IMR-90 (cell line): ENCODE measurements around the gene GABRD. TPM values are rescaled to one million over a fixed set of nuclear protein-coding genes. Genes with fewer than 3 reads are reported as not detected.

ENCODE experiments used
- ATAC-seq: fragments of 200-7000 bp; cut with Tn5 transposase; 2 replicates; pipeline ENCODE4 v1.9.1; 2020; ENCODE audit warnings: low read depth, mild to moderate bottlenecking, moderate library complexity
- BruUV-seq: library from RNA; stranded (reverse); fragments of 400-500 nt; replicated peaks from 2 replicates; lab custom pipeline; 2021; lab: Mats Ljungman, UMichigan
- CTCF ChIA-PET: fragments of 300-600 bp; formaldehyde crosslinking; extraction: SDS; loops from one replicate; lab custom pipeline; 2021; ENCODE audit warnings: antibody characterized with exemption; lab: Yijun Ruan, JAX
- POLR2A ChIA-PET: fragments of 300-600 bp; sonication (Branson Sonifier 250); formaldehyde crosslinking; loops from one replicate; lab custom pipeline; 2022; ENCODE audit warnings: antibody characterized with exemption; ENCODE audit not compliant: unreplicated experiment; lab: Charles Lee
- DNase-seq: peaks from one replicate; pipeline ENCODE4 v3.0.0; 2013
- H2AFZ ChIP-seq: replicated peaks from 2 replicates; pipeline ENCODE3; 2013; ENCODE audit warnings: low read length, mild to moderate bottlenecking; ENCODE audit not compliant: poor library complexity
- H2AK5ac ChIP-seq: 2 replicates; pipeline ENCODE4 v1.6.1; 2013; ENCODE audit warnings: low read depth, low read length, inconsistent platforms
- H2AK9ac ChIP-seq: replicated peaks from 2 replicates; pipeline ENCODE3; 2013; ENCODE audit warnings: mild to moderate bottlenecking, low read depth, low read length, moderate library complexity; ENCODE audit not compliant: poor library complexity
- H2BK120ac ChIP-seq: 2 replicates; pipeline ENCODE4 v1.6.1; 2013; ENCODE audit warnings: low read depth, low read length, inconsistent platforms
- H2BK15ac ChIP-seq: 3 replicates; pipeline ENCODE4 v1.6.1; 2013; ENCODE audit warnings: low read depth, low read length, inconsistent platforms
- H2BK20ac ChIP-seq: 2 replicates; pipeline ENCODE4 v1.6.1; 2013; ENCODE audit warnings: low read depth, mild to moderate bottlenecking, inconsistent platforms, low read length, moderate library complexity
- H2BK5ac ChIP-seq: 2 replicates; pipeline ENCODE4 v1.6.1; 2013; ENCODE audit warnings: mild to moderate bottlenecking, low read depth, low read length, inconsistent platforms; ENCODE audit not compliant: poor library complexity, severe bottlenecking
- H3K14ac ChIP-seq: replicated peaks from 2 replicates; pipeline ENCODE4 v1.6.1; 2013; ENCODE audit warnings: low read depth, low read length, inconsistent platforms
- H3K18ac ChIP-seq: 2 replicates; pipeline ENCODE4 v1.6.1; 2013; ENCODE audit warnings: low read depth, low read length, control low read depth
- H3K23ac ChIP-seq: 2 replicates; pipeline ENCODE4 v1.6.1; 2013; ENCODE audit warnings: low read depth, low read length, inconsistent platforms
- H3K27ac ChIP-seq: 2 replicates; pipeline ENCODE4 v1.5.1; 2013; ENCODE audit warnings: mild to moderate bottlenecking, control low read depth, low read length; ENCODE audit not compliant: insufficient read depth
- H3K27me3 ChIP-seq: 2 replicates; pipeline ENCODE4 v1.6.1; 2013; ENCODE audit warnings: low read length; ENCODE audit not compliant: control insufficient read depth, insufficient read depth
- H3K36me3 ChIP-seq: 2 replicates; pipeline ENCODE4 v1.6.1; 2013; ENCODE audit warnings: low read length, mixed read lengths; ENCODE audit not compliant: control insufficient read depth, insufficient read depth
- H3K4ac ChIP-seq: 2 replicates; pipeline ENCODE4 v1.6.1; 2013; ENCODE audit warnings: low read depth, low read length, inconsistent platforms
- H3K4me1 ChIP-seq: 2 replicates; pipeline ENCODE4 v1.6.1; 2013; ENCODE audit warnings: low read length, mixed read lengths; ENCODE audit not compliant: control insufficient read depth, insufficient read depth
- H3K4me2 ChIP-seq: 2 replicates; pipeline ENCODE4 v1.6.1; 2013; ENCODE audit warnings: low read depth, mild to moderate bottlenecking, control low read depth, low read length, moderate library complexity
- H3K4me3 ChIP-seq: 2 replicates; pipeline ENCODE4 v1.5.1; 2013; ENCODE audit warnings: low read depth, mild to moderate bottlenecking, control low read depth, low read length, moderate library complexity; ENCODE audit not compliant: insufficient read depth
- H3K56ac ChIP-seq: 2 replicates; pipeline ENCODE4 v1.6.1; 2013; ENCODE audit warnings: low read length, inconsistent platforms; ENCODE audit not compliant: insufficient read depth; ENCODE audit errors: extremely low read depth
- H3K79me1 ChIP-seq, 2 experiments: 2 replicates each; pipeline ENCODE4 v1.6.1; 2013; ENCODE audit warnings: low read length in 2 of 2, inconsistent platforms in 1 of 2, low read depth in 1 of 2
- H3K9ac ChIP-seq: 2 replicates; pipeline ENCODE4 v1.6.1; 2013; ENCODE audit warnings: low read depth, low read length, control low read depth
- H3K9me1 ChIP-seq: 2 replicates; pipeline ENCODE4 v1.6.1; 2013; ENCODE audit warnings: low read length, inconsistent platforms; ENCODE audit not compliant: insufficient read depth
- H3K9me3 ChIP-seq: 2 replicates; pipeline ENCODE4 v1.6.1; 2013; ENCODE audit warnings: low read length; ENCODE audit not compliant: control insufficient read depth, insufficient read depth
- H4K20me1 ChIP-seq: 2 replicates; pipeline ENCODE4 v1.6.1; 2013; ENCODE audit warnings: low read length, inconsistent platforms; ENCODE audit not compliant: insufficient read depth
- H4K5ac ChIP-seq: 2 replicates; pipeline ENCODE4 v1.6.1; 2013; ENCODE audit warnings: mild to moderate bottlenecking, low read depth, low read length, control low read depth
- H4K8ac ChIP-seq, 2 experiments: 2 replicates each; pipeline ENCODE4 v1.6.1; 2013; ENCODE audit warnings: low read depth in 2 of 2, low read length in 2 of 2, control low read depth in 1 of 2, inconsistent platforms in 1 of 2
- H4K91ac ChIP-seq: 2 replicates; pipeline ENCODE4 v1.6.1; 2013; ENCODE audit warnings: low read depth, low read length, inconsistent platforms; ENCODE audit not compliant: insufficient read depth
- BHLHE40 ChIP-seq: fragments of 150-350 bp; IDR thresholded peaks from 2 replicates; pipeline ENCODE4 v1.6.1; 2016; ENCODE audit warnings: mild to moderate bottlenecking, low read depth, low read length
- CEBPB ChIP-seq: IDR thresholded peaks from 2 replicates; pipeline ENCODE4 v1.6.1; 2012; ENCODE audit warnings: low read depth, low read length, improper control_type of control experiment
- CHD1 ChIP-seq: IDR thresholded peaks from 2 replicates; pipeline ENCODE4 v1.6.1; 2012; ENCODE audit warnings: low read depth, low read length, improper control_type of control experiment
- FOS ChIP-seq: fragments of 150-350 bp; IDR thresholded peaks from 2 replicates; pipeline ENCODE4 v1.6.1; 2016; ENCODE audit warnings: low read depth, low read length
- MAFK ChIP-seq: IDR thresholded peaks from 2 replicates; pipeline ENCODE4 v1.6.1; 2012; ENCODE audit warnings: low read depth, low read length, improper control_type of control experiment
- MAZ ChIP-seq: IDR thresholded peaks from 2 replicates; pipeline ENCODE4 v1.6.1; 2012; ENCODE audit warnings: low read depth, mild to moderate bottlenecking, low read length, improper control_type of control experiment, moderate library complexity, borderline replicate concordance
- MXI1 ChIP-seq: IDR thresholded peaks from 2 replicates; pipeline ENCODE4 v1.6.1; 2012; ENCODE audit warnings: low read depth, mild to moderate bottlenecking, low read length, moderate library complexity, borderline replicate concordance
- NFE2L2 ChIP-seq: fragments of 150-350 bp; IDR thresholded peaks from 2 replicates; pipeline ENCODE4 v1.6.1; 2016; ENCODE audit warnings: low read depth, mild to moderate bottlenecking, low read length
- POLR2A ChIP-seq: IDR thresholded peaks from 2 replicates; pipeline ENCODE4 v1.6.1; 2012; ENCODE audit warnings: mild to moderate bottlenecking, low read depth, low read length
- RAD21 ChIP-seq: IDR thresholded peaks from 2 replicates; pipeline ENCODE4 v1.6.1; 2012; ENCODE audit warnings: low read length, improper control_type of control experiment
- RCOR1 ChIP-seq: IDR thresholded peaks from 2 replicates; pipeline ENCODE4 v1.6.1; 2012; ENCODE audit warnings: mild to moderate bottlenecking, low read length, improper control_type of control experiment; ENCODE audit not compliant: insufficient replicate concordance
- RFX5 ChIP-seq: IDR thresholded peaks from 2 replicates; pipeline ENCODE4 v1.8.0; 2012; ENCODE audit warnings: low read depth, mild to moderate bottlenecking, low read length, moderate library complexity
- WGBS, 2 experiments: methylation state at CpG; one replicate each; pipeline versions ENCODE4 v1.1.5 to v1.1.7; 2013; ENCODE audit warnings: missing lambda C conversion rate in 2 of 2; ENCODE audit not compliant: insufficient read length in 1 of 2; ENCODE audit errors: extremely low coverage in 2 of 2; 5-methylcytosine and 5-hydroxymethylcytosine counted together
- dilution Hi-C: fragments of 300-500 bp; cut with HindIII; formaldehyde crosslinking; loops from one replicate; pipeline ENCODE4 v1.14.3; 2018; ENCODE audit warnings: low sequenced_read_pairs; ENCODE audit not compliant: unreplicated experiment
- in situ Hi-C: fragments of 300-500 bp; cut with MboI; formaldehyde crosslinking; loops from 3 replicates; pipeline ENCODE4 v1.14.3; 2019; ENCODE audit warnings: low sequenced_read_pairs, inconsistent platforms, mixed read lengths
- intact Hi-C: fragments of 100-400 bp; cut with micrococcal nuclease; formaldehyde crosslinking; loops from 2 replicates; pipeline ENCODE4 v1.10.0; 2022
- polyA plus RNA-seq, 3 experiments: library from polyadenylated mRNA; depleted of rRNA; stranded (reverse); fragments of >200 nt; gene quantifications; 2 replicates each; pipeline ENCODE4 v1.2.3, GENCODE V29; 2012; ENCODE audit warnings: low replicate concordance in 1 of 3
- total RNA-seq: library from RNA; depleted of rRNA; stranded (reverse); fragments of >200 nt; gene quantifications from 2 replicates; pipeline ENCODE4 v1.2.3, GENCODE V29; 2012
- TF ChIP-seq, protein P1 (sequence below): conservative IDR thresholded peaks from 2 replicates; pipeline ENCODE4 v1.5.1; 2012; ENCODE audit warnings: mild to moderate bottlenecking, low read depth, low read length, improper control_type of control experiment
- TF ChIP-seq, protein P2 (sequence below): fragments of 150-350 bp; IDR thresholded peaks from 2 replicates; pipeline ENCODE4 v1.6.1; 2016; ENCODE audit warnings: low read depth, mild to moderate bottlenecking, low read length, moderate library complexity, borderline replicate concordance
- TF ChIP-seq, protein P3 (sequence below): fragments of 150-350 bp; IDR thresholded peaks from 2 replicates; pipeline ENCODE4 v1.6.1; 2017; ENCODE audit warnings: mild to moderate bottlenecking, antibody characterized with exemption, low read length, low read depth

GABRD gene
- total and polyA plus RNA-seq, 2 of the 4 experiments (the other 2 are of a cell fraction) = not detected

DNA sequence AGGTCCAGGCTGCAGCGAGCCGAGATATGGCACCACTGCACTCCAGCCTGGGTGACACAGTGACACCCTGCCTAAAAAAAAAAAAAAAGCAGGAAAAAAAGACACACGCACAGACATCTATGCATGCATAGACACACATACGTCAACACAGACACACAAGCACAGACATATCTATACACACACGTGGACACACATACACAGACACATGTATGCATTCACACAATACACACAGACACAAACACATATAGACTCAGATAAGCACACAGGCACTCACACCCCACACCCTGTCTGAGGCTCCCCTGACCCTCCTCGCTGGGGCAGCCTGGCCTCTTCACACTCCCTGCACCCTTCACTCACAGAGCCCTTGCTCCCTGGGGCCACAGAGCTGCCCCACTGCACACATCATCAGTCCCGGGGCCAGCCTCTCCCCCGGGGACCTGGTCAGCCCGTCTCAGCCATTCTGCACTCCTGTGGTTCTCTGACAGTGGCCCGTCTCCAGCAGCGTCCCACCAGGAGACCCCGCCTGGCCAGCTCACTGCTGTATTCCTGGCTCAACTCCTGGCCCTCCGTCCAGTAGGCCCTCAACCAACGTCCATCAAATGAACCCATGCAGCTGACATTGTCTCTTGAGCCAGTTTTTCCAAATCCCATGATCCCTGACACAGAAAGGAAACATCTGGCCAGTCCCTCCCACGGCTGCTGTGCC, 26.5 kb downstream of the GABRD start:
- Histone ChIP-seq H3K56ac (no peak overlapping the region), H2BK15ac (no peak overlapping the region), H4K20me1 (no peaks in the 10 kb centered on the region; the same call in 1 of the 2 replicates), H3K4me3 (no peak overlapping the region), H3K9me3 (no peaks in the 10 kb centered on the region; the same call in 1 of the 2 replicates), H3K4me1 (peaks cover 2% of the 10 kb centered on the region; the same call in 1 of the 2 replicates), H4K91ac (no peak overlapping the region), H3K36me3 (no peaks in the 10 kb centered on the region), H2AK9ac (peak overlapping the region; percentile 28), H3K27ac (no peak overlapping the region), H3K27me3 (peaks cover 49% of the 10 kb centered on the region), H3K14ac (no peak overlapping the region), H2BK120ac (no peak overlapping the region), H3K79me1 (no peaks in the 10 kb centered on the region), H3K23ac (no peak overlapping the region), H3K18ac (no peak overlapping the region), H3K4ac (no peak overlapping the region), H2AFZ (peak overlapping the region; percentile 43), H2AK5ac (no peak overlapping the region), H2BK5ac (no peak overlapping the region), H3K4me2 (no peak overlapping the region), H2BK20ac (no peak overlapping the region), H4K8ac (no peak overlapping the region), H3K9ac (no peak overlapping the region), H4K5ac (no peak overlapping the region), H3K9me1 (no peaks in the 10 kb centered on the region)
- ChIA-PET CTCF (interaction anchor here (1.1 to 2.4 kb wide), 10 partner anchors 8 to 140 kb away, joined by 3 to 10 read pairs (median 4); no protein-coding TSS in a partner anchor), POLR2A (no interaction called here)
- dilution Hi-C loops (no loop called here), in situ Hi-C loops (loop anchor here (10.0 kb wide), 1 partner anchor 91 kb away; no protein-coding TSS in a partner anchor), intact Hi-C loops (loop anchor here (1.0 to 5.0 kb wide), 2 partner anchors 83 to 101 kb away; no protein-coding TSS in a partner anchor)
- peak; percentile 10 for DNase-seq
- ATAC-seq = no peak
- 44% methylated on average over 10 of the region's 15 CpGs; no CpG with 5 or more reads in 1 of the 2 experiments for WGBS, 2 experiments
- no TSS peak for BruUV-seq
- TF ChIP-seq MAZ = no peak
- no peak for TF ChIP-seq MAFK
- no peak for TF ChIP-seq RFX5
- TF ChIP-seq FOS = no peak
- no peak for TF ChIP-seq CHD1
- TF ChIP-seq RAD21 = no peak
- TF ChIP-seq MXI1 = no peak
- no peak for TF ChIP-seq BHLHE40
- TF ChIP-seq, protein P1, sequence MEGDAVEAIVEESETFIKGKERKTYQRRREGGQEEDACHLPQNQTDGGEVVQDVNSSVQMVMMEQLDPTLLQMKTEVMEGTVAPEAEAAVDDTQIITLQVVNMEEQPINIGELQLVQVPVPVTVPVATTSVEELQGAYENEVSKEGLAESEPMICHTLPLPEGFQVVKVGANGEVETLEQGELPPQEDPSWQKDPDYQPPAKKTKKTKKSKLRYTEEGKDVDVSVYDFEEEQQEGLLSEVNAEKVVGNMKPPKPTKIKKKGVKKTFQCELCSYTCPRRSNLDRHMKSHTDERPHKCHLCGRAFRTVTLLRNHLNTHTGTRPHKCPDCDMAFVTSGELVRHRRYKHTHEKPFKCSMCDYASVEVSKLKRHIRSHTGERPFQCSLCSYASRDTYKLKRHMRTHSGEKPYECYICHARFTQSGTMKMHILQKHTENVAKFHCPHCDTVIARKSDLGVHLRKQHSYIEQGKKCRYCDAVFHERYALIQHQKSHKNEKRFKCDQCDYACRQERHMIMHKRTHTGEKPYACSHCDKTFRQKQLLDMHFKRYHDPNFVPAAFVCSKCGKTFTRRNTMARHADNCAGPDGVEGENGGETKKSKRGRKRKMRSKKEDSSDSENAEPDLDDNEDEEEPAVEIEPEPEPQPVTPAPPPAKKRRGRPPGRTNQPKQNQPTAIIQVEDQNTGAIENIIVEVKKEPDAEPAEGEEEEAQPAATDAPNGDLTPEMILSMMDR = no peak
- no peak for TF ChIP-seq NFE2L2
- no peak for TF ChIP-seq CEBPB
- TF ChIP-seq, protein P2, sequence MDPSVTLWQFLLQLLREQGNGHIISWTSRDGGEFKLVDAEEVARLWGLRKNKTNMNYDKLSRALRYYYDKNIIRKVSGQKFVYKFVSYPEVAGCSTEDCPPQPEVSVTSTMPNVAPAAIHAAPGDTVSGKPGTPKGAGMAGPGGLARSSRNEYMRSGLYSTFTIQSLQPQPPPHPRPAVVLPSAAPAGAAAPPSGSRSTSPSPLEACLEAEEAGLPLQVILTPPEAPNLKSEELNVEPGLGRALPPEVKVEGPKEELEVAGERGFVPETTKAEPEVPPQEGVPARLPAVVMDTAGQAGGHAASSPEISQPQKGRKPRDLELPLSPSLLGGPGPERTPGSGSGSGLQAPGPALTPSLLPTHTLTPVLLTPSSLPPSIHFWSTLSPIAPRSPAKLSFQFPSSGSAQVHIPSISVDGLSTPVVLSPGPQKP = no peak
- TF ChIP-seq RCOR1 = no peak
- no peak for TF ChIP-seq POLR2A
- TF ChIP-seq, protein P3, sequence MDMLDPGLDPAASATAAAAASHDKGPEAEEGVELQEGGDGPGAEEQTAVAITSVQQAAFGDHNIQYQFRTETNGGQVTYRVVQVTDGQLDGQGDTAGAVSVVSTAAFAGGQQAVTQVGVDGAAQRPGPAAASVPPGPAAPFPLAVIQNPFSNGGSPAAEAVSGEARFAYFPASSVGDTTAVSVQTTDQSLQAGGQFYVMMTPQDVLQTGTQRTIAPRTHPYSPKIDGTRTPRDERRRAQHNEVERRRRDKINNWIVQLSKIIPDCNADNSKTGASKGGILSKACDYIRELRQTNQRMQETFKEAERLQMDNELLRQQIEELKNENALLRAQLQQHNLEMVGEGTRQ = no peak
